NK-92 treated with Interleukin-12 subunit alpha and Interleukin-12 subunit beta, amount 100 ng/mL, for 24 hours (cell line): ENCODE results near the gene RGS7BP.

ENCODE experiments used
- DNase-seq: peaks from one replicate; lab custom pipeline; 2025; lab: John Stamatoyannopoulos, UW

The RGS7BP gene

DNA sequence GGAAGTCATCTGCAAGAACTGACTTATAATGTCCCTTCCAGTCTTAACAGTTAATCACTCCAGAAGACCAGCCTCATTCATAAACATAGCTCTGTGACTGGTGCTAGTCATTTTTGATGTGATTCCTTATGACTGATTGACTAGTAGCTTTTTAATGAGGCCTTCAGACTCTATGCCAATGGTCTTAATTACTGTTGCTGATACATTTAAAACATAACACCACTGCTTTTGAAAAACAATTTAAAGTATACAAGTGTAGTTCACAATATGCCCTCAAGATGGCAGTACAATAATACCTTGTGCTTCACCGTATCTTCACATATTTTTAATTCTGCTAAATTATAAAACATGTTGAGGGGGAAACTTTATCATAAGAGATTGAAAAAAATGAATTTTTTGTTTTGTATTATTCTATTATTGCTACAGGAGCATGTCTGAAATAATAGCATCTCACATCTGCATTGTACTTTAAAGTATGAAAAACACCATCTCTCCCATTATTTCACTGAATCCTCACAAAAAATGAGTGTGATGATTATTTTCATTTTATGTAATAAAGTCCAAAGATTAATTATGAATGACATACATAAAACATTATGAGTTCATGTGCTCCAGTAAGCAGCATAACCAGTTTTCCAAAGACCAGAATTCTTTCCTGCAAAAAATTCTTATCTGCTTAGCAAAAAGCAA, 129.3 kb downstream of the RGS7BP start:
- DNase-seq, result no peak

GRCh38 chr5:64637144-64637543, 131.3 kb downstream of the RGS7BP start:
- DNase-seq, result no peak

- no peak for DNase-seq
Measured at GRCh38 chr5:64637837-64638443, 132.1 kb downstream of the RGS7BP start.

GRCh38 chr5:64644831-64645230, 139.0 kb downstream of the RGS7BP start:
- DNase-seq, result no peak

DNA sequence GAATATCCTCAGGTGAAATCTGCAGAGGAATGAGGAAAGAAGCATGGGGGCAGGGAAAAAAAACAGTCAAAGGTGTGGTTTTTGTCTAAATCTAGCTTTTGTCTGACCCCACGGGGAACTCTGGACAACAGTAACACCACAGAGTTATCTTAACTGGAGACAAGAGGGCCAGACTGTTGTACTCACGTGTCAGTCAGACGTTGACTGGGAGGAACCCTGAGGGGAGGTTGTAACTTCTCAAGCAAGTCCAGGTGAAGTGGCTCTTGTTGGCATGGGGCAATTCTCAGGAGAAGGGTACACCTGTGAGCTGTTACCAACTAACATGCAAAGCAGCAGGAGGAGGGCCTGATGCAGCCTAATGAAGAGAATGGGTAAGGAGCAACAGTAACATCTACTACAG, 140.4 kb downstream of the RGS7BP start:
- DNase-seq, result no peak

- DNase-seq, result no peak
Measured at GRCh38 chr5:64649512-64649911, 143.7 kb downstream of the RGS7BP start.

DNA sequence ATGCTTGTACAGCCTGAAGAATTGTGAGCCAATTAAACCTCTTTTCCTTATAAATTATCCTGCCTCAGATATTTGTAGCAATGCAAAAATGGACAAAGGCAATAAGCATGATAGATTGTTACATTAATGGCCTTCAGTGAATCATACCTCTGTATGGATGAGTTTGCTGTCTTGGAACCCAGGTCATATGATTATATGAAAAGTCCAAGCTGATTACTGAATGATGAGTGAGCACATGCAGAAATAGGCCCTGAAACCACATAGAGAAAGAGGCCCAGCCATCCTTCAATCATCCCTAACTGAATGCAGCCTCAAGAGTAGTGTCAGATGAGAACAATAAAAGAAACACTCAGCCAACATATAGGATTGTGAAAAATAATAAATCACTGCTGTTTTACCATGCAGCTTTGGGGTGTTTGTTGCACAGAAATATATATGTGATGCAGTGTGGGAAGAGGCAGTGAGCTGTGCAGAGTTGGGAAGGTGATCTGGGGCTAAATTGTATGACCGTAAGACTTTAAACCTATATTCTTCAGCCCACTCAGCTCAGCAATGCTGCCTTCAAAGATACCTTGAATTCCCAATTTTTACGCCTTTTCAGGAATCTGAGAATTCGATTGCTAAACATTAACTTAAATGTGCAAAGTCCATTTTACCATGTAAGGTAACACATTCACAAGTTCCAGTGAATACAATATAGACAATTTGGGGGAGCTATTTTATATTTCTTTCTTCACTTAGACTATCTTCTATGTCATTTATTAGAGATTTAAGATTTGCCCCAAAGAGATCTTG, 148.1 kb downstream of the RGS7BP start:
- DNase-seq, result no peak

DNA sequence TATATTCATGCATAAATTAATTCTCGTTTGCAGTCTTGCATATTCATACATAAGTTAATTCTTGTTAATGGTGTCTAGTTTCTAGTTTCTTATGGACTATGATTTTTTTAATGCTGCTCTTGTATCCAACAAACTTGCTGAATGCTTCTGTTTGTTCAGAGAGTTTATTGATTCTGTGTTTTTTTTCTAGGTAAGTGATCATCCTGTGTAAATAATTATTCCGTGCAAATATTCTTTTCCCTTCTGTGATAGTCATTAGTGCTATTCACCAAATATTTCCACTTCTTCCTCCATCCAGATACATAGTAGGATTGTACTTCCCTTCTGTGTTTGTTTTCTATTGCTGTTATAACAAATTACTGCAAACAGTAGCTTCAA, 148.7 kb downstream of the RGS7BP start:
- no peak for DNase-seq

DNA sequence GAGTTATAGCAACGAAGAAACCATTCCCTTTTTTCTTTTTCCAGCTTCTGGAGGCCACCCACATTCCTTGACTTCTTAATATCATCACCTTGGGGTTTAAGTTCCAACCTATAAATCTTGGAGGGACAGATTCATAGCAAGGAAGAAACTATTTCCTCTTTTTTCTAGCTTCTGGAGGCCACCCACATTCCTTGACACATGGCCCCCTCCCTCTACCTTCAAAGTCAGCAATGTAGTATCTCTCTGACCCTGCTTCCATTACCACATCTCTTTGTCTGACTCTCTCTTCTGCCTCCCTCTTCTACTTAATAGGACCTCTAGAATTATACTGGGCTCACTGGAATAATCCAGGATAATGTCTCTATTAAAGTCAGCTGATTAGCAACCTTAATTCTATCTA, 149.8 kb downstream of the RGS7BP start:
- DNase-seq, result no peak

DNA sequence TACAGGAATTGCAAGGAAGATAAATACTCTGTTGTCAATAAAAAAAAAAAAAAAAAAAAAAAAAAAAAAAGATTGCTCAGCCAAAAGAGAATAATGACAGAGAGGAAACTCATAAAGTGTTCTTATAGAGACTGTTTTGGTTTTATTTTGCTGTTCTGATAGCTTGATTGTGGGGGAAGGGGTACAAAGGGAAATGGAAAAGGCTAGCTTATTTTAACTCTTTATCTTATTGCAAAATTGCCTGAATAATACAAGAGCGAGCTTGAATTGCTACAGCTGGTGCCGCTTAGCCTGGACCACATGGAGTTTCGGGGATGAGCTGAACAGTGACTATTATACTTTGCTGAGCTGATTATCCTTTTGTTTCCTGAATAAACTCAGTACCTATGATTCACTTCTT, 153.5 kb downstream of the RGS7BP start:
- no peak for DNase-seq
